Heart right ventricle (tissue), 16 donors: Measurements from ENCODE around the gene TMEM147. TPM values are rescaled to one million over a fixed set of nuclear protein-coding genes. Genes with fewer than 3 reads are reported as not detected.

Experiments used
- ATAC-seq, 8 donors: fragments of 200-7000 bp; cut with Tn5 transposase; one replicate each; pipeline ENCODE4 v1.9.1; 2020; ENCODE audit warnings: mild to moderate bottlenecking in 8 of 8, moderate library complexity in 8 of 8, moderate number of reproducible peaks in 1 of 8
- DNase-seq, 2 donors: peaks; one replicate each; pipeline ENCODE4 v3.0.0-alpha.2; 2020
- H3K27ac ChIP-seq, 10 donors: fragments of 200-600 bp; sonication (generic) in 2 of 10; one replicate each; pipeline versions ENCODE4 v1.5.0 to v1.8.0; 2020 to 2022; ENCODE audit warnings: mild to moderate bottlenecking in 3 of 10
- H3K27me3 ChIP-seq, 7 donors: fragments of 200-600 bp; one replicate each; pipeline ENCODE4 v1.8.0; 2021 to 2022; ENCODE audit warnings: mild to moderate bottlenecking in 2 of 7
- H3K36me3 ChIP-seq, 9 donors: fragments of 200-600 bp; sonication (generic) in 1 of 9; one replicate each; pipeline versions ENCODE4 v1.5.0 to v1.8.0; 2020 to 2022; ENCODE audit warnings: mild to moderate bottlenecking in 2 of 9
- H3K4me1 ChIP-seq, 9 donors: fragments of 200-600 bp; sonication (generic) in 1 of 9; one replicate each; pipeline versions ENCODE4 v1.5.0 to v1.8.0; 2020 to 2022; ENCODE audit warnings: mild to moderate bottlenecking in 4 of 9
- H3K4me3 ChIP-seq, 10 donors: fragments of 200-600 bp; sonication (generic) in 2 of 10; one replicate each; pipeline versions ENCODE4 v1.5.0 to v1.8.0; 2020 to 2022; ENCODE audit warnings: mild to moderate bottlenecking in 7 of 10, moderate library complexity in 2 of 10
- H3K9me3 ChIP-seq, 11 donors: fragments of 200-600 bp in 10 of 11; sonication (generic) in 2 of 11; one replicate each; pipeline versions ENCODE4 v1.5.0 to v1.8.0; 2013 to 2022; ENCODE audit warnings: mild to moderate bottlenecking in 2 of 11, control low read depth in 1 of 11, moderate library complexity in 1 of 11
- CTCF ChIP-seq, 9 donors: fragments of 200-600 bp; sonication (generic) in 2 of 9; IDR thresholded peaks; one replicate each; pipeline versions ENCODE4 v1.5.0 to v1.8.0; 2021 to 2022; ENCODE audit warnings: antibody characterized with exemption in 9 of 9, mild to moderate bottlenecking in 5 of 9, moderate library complexity in 1 of 9
- whole genome bisulfite sequencing, 2 donors: extraction: QIAGEN DNeasy Blood & Tissue Kit; methylation state at CpG; one replicate each; pipeline ENCODE4 v1.1.7; 2013; ENCODE audit warnings: inconsistent platforms in 1 of 2; 5-methylcytosine and 5-hydroxymethylcytosine counted together
- intact Hi-C, 10 donors: fragments of 100-400 bp; cut with DNase I; formaldehyde crosslinking; loops; one replicate each; pipeline versions ENCODE4 v1.11.1 to v1.14.2; 2022
- polyA plus RNA-seq, 2 donors: library from polyadenylated mRNA; stranded (reverse); fragments of 200-250 nt; gene quantifications; one replicate each; pipeline ENCODE4 v1.2.3, GENCODE V29; 2013
- total RNA-seq, 10 donors: library from RNA; stranded (reverse); fragmentation: NEBNext Ultra II Directional in 3 of 10; extraction: Animal tissue kit (Norgen Biotek cat#: 25700) in 3 of 10; gene quantifications; one replicate each; pipeline versions ENCODE4 v1.2.1 to v1.2.4, GENCODE V29; 2021 to 2023
- donor health status: Arrhythmogenic right ventricular cardiomyopathy.
- donor health status: ischemic (EF 13 %, LVEDD 7.1; RV severe dilation, severe dysfunction).
- donor health status: healthy with polysubstance abuse.
- donor health status: DM: no; HTN: yes; CAD: no.
- donor health status: DM: no; HTN: no; CAD: no.
- donor health status: ischemic (EF 25% LVEDD 6.9; RV normal size, moderate dysfunction).
- donor health status: ischemic (EF 25% LVEDD 5.7; RV mildly dilated, moderate dysfunction).
- donor health status: healthy.
- donor health status: DM: yes; HTN: yes; CAD: no.
- donor health status: Ischemic cardiomyopathy.
- donor health status: ischemic (EF 35%, LVEDD 5.7; RV mildly dilated, moderate dysfunction).
- donor health status: nonischemic (EF 11% LVEDD 7.7; RV severe dilation, severe dysfunction).
- donor health status: DM: yes; HTN: yes; CAD: no.
- donor health status: PGD.
- donor health status: ischemic (EF 29% LVEDD 5.4; RV normal size, mild dysfunction).
- donor health status: nonischemic (EF 23%, LVEDD 6.1; RV moderate dilation, normal function).

Gene TMEM147
- total and polyA plus RNA-seq, 12 donors = 62.8 to 229 (median 80.4) TPM

- no peak overlapping the region for H3K27ac ChIP-seq
- H3K4me3 ChIP-seq = no peak overlapping the region
- DNase-seq (no peak), ATAC-seq (no peak)
- peaks cover 6 to 78% (median 72%) of the 10 kb centered on the region in 7 donors for H3K27me3 ChIP-seq
- H3K4me1 ChIP-seq = peaks cover 2 to 9% (median 7%) of the 10 kb centered on the region in 9 donors
- TF ChIP-seq CTCF (IDR thresholded peaks at IDR 0.05) = no peak
- WGBS, 2 donors = 54 to 59% methylated on average over 6 of the region's 6 CpGs
- no peaks in the 10 kb centered on the region for H3K9me3 ChIP-seq
- H3K36me3 ChIP-seq = no peaks in the 10 kb centered on the region
- intact Hi-C loops = no loop called here
Measured at GRCh38 chr19:35560677-35561076, 15.3 kb downstream of the TMEM147 start.

- ATAC-seq (no peak), DNase-seq (no peak)
- Histone ChIP-seq H3K4me1 (peaks cover 2 to 9% (median 7%) of the 10 kb centered on the region in 9 donors), H3K9me3 (no peaks in the 10 kb centered on the region), H3K27me3 (peaks cover 6 to 75% (median 70%) of the 10 kb centered on the region in 7 donors), H3K27ac (no peak overlapping the region), H3K4me3 (no peak overlapping the region), H3K36me3 (no peaks in the 10 kb centered on the region)
- no peak for TF ChIP-seq CTCF (IDR thresholded peaks at IDR 0.05)
- intact Hi-C loops = no loop called here
- WGBS, 2 donors = 70 to 76% methylated on average over 6 of the region's 6 CpGs
Measured at GRCh38 chr19:35561436-35561835, 16.0 kb downstream of the TMEM147 start.

GRCh38 chr19:35562336-35562735, 16.9 kb downstream of the TMEM147 start:
- peaks cover 2 to 9% (median 7%) of the 10 kb centered on the region in 9 donors for H3K4me1 ChIP-seq
- peaks cover 6 to 66% (median 61%) of the 10 kb centered on the region in 7 donors for H3K27me3 ChIP-seq
- H3K9me3 ChIP-seq = no peaks in the 10 kb centered on the region
- TF ChIP-seq CTCF (IDR thresholded peaks at IDR 0.05) = no peak
- no peak overlapping the region for H3K27ac ChIP-seq
- no peak for DNase-seq
- no peak for ATAC-seq
- WGBS, 2 donors = 59 to 67% methylated on average over 17 of the region's 17 CpGs
- H3K36me3 ChIP-seq = no peaks in the 10 kb centered on the region
- no peak overlapping the region for H3K4me3 ChIP-seq
- intact Hi-C loops = no loop called here

- TF ChIP-seq CTCF (IDR thresholded peaks at IDR 0.05) = no peak
- DNase-seq (no peak), ATAC-seq (no peak)
- Histone ChIP-seq H3K36me3 (no peaks in the 10 kb centered on the region), H3K27me3 (peaks cover 6 to 66% (median 57%) of the 10 kb centered on the region in 7 donors), H3K4me3 (no peak overlapping the region), H3K27ac (no peak overlapping the region), H3K4me1 (peaks cover 2 to 9% (median 7%) of the 10 kb centered on the region in 9 donors), H3K9me3 (no peaks in the 10 kb centered on the region)
- intact Hi-C loops = no loop called here
- WGBS, 2 donors = 54 to 57% methylated on average over 2 of the region's 2 CpGs
Measured at GRCh38 chr19:35562776-35563175, 17.4 kb downstream of the TMEM147 start.
